Measurements from ENCODE around the gene SPATA33. TPM values are rescaled to one million over a fixed set of nuclear protein-coding genes. Genes with fewer than 3 reads are reported as not detected.

The SPATA33 gene
- total and polyA plus RNA-seq, 10 of the 15 experiments (the other 5 are each of a cell fraction or from before 2014, with no cell fraction given), result 1.1 to 15.8 (median 7.6) TPM

GRCh38 chr16:89686520-89687091, 29.0 kb downstream of the SPATA33 start, which contains the start of gene CDK10 (continued):
- no peak for TF ChIP-seq STAT3 (IDR thresholded peaks at IDR 0.05; ENCODE audit: low read depth, low read length)
- no peak for TF ChIP-seq RCOR1 (conservative IDR thresholded peaks at IDR 0.05; ENCODE audit: low read depth, low read length)
- TF ChIP-seq NFIC (IDR thresholded peaks at IDR 0.05; ENCODE audit: low read depth, low read length), result no peak
- no peak for TF ChIP-seq SREBF1 (IDR thresholded peaks at IDR 0.05; ENCODE audit: low read length)
- no peak for TF ChIP-seq ZBTB4 (CRISPR knock-in tag; IDR thresholded peaks at IDR 0.05)
- TF ChIP-seq ZNF592 (IDR thresholded peaks at IDR 0.05), result no peak
- TF ChIP-seq HDAC2 (IDR thresholded peaks at IDR 0.05), result 0 out of 2 replicates have a peak, but pooled peaks have one; percentile 71
- TF ChIP-seq ZNF217 (IDR thresholded peaks at IDR 0.05), result no peak
- TF ChIP-seq NFYA (IDR thresholded peaks at IDR 0.05; ENCODE audit: borderline replicate concordance, low read depth, low read length), result no peak
- TF ChIP-seq NFYB (IDR thresholded peaks at IDR 0.05; ENCODE audit: insufficient read depth, low read depth, low read length), result no peak
- TF ChIP-seq IRF4 (IDR thresholded peaks at IDR 0.05; ENCODE audit: low read depth, low read length), result no peak
- TF ChIP-seq MAX (IDR thresholded peaks at IDR 0.05; ENCODE audit: low read depth, low read length), result peak; percentile 79
- peak; percentile 95 for TF ChIP-seq MYC (IDR thresholded peaks at IDR 0.05; ENCODE audit: insufficient read depth, insufficient read length, insufficient replicate concordance, low read length, severe bottlenecking)
- no peak for TF ChIP-seq GABPA (IDR thresholded peaks at IDR 0.05; ENCODE audit: low read depth)
- peak; percentile 92 for TF ChIP-seq KLF5 (IDR thresholded peaks at IDR 0.05; ENCODE audit: partially characterized antibody)
- TF ChIP-seq RELB (IDR thresholded peaks at IDR 0.05; ENCODE audit: low read depth), result peak; percentile 76
- peak; percentile 96 for TF ChIP-seq PML (IDR thresholded peaks at IDR 0.05; ENCODE audit: low read length)
- peak; percentile 77 for TF ChIP-seq NRF1 (conservative IDR thresholded peaks at IDR 0.05; ENCODE audit: low read depth, low read length)
- TF ChIP-seq EP300 (IDR thresholded peaks at IDR 0.05; ENCODE audit: borderline replicate concordance in 1 of 2, control insufficient read depth in 1 of 2, low read depth in 2 of 2, low read length in 2 of 2), result no peak
- TF ChIP-seq SIX5 (IDR thresholded peaks at IDR 0.05; ENCODE audit: low read depth, low read length, severe bottlenecking), result peak; percentile 9
- no peak for TF ChIP-seq ATF7 (IDR thresholded peaks at IDR 0.05; ENCODE audit: low read depth)
- peak; percentile 63 to 95; a peak in 3 of 4 replicates for TF ChIP-seq BHLHE40 (IDR thresholded peaks at IDR 0.05; ENCODE audit: borderline replicate concordance in 1 of 2, low read depth in 2 of 2, low read length in 1 of 2)

Data from GM12878 (cell line).